Esophagus muscularis mucosa (tissue), 4 donors: ENCODE measurements around the gene PLPP4. TPM values are rescaled to one million over a fixed set of nuclear protein-coding genes. Genes with fewer than 3 reads are reported as not detected.
A peak's percentile ranks its signal among the peaks of the same experiment; 100 is the strongest.

Experiments
- DNase-seq: peaks from one replicate; pipeline ENCODE4 v3.0.0-alpha.2; 2017; ENCODE audit errors: extremely low spot score
- H3K27ac ChIP-seq, 4 donors: fragments of 200-600 bp; sonication (generic); replicated peaks in 1 of 4; 1 replicate in 3 of 4; 2 replicates in 1 of 4; pipeline ENCODE4 v1.5.1; 2016 to 2019; ENCODE audit warnings: mild to moderate bottlenecking in 1 of 4
- H3K27me3 ChIP-seq, 4 donors: fragments of 200-600 bp; sonication (generic); one replicate each; pipeline versions ENCODE4 v1.5.1 to v1.6.0; 2016 to 2019
- H3K36me3 ChIP-seq, 4 donors: fragments of 200-600 bp; sonication (generic); one replicate each; pipeline ENCODE4 v1.5.1; 2016 to 2019
- H3K4me1 ChIP-seq, 4 donors: fragments of 200-600 bp; sonication (generic); one replicate each; pipeline ENCODE4 v1.5.1; 2016 to 2019
- H3K4me3 ChIP-seq, 4 donors: fragments of 200-600 bp; sonication (generic); 1 replicate in 2 of 4; 2 replicates in 2 of 4; pipeline ENCODE4 v1.5.1; 2016 to 2019; ENCODE audit warnings: mild to moderate bottlenecking in 4 of 4, moderate library complexity in 1 of 4
- H3K9me3 ChIP-seq, 4 donors: fragments of 200-600 bp; sonication (generic); 1 replicate in 3 of 4; 2 replicates in 1 of 4; pipeline ENCODE4 v1.5.1; 2016 to 2019
- CTCF ChIP-seq, 3 experiments: fragments of 200-600 bp in 2 of 3; fragments of 450-650 bp in 1 of 3; sonication (generic) in 2 of 3; IDR thresholded peaks; one replicate each; pipeline ENCODE4 v1.5.1; 2017 to 2019; ENCODE audit warnings: antibody characterized with exemption in 3 of 3, mild to moderate bottlenecking in 2 of 3, moderate library complexity in 1 of 3
- EP300 ChIP-seq: sonication (generic); formaldehyde crosslinking; IDR thresholded peaks from one replicate; pipeline ENCODE4 v1.6.1; 2017; ENCODE audit warnings: antibody characterized with exemption
- POLR2A ChIP-seq: fragments of 450-650 bp; IDR thresholded peaks from one replicate; pipeline ENCODE4 v1.6.1; 2017; ENCODE audit warnings: antibody characterized with exemption, moderate library complexity, mild to moderate bottlenecking, low read depth
- POLR2AphosphoS5 ChIP-seq, 2 donors: sonication (generic); formaldehyde crosslinking; IDR thresholded peaks; one replicate each; pipeline ENCODE4 v1.6.1; 2017; ENCODE audit warnings: antibody characterized with exemption in 2 of 2
- WGBS: methylation state at CpG from one replicate; pipeline ENCODE4 v1.1.5; 2018; 5-methylcytosine and 5-hydroxymethylcytosine counted together
- intact Hi-C: fragments of 100-400 bp; cut with DNase I; formaldehyde crosslinking; loops from one replicate; pipeline ENCODE4 v1.15.1; 2023
- total RNA-seq, 4 donors: library from RNA; depleted of rRNA; stranded (reverse); fragments of >200 nt; gene quantifications; one replicate each; pipeline versions ENCODE4 v1.1.0 to v1.2.1, GENCODE V29; 2016

Gene PLPP4
- total RNA-seq, 4 donors from 2014 or later: 0.84 to 2.1 (median 1.3) TPM

- WGBS: 35% methylated on average over 8 of the region's 8 CpGs
- TF ChIP-seq POLR2A: no peak
- TF ChIP-seq POLR2AphosphoS5 (IDR thresholded peaks at IDR 0.05): no peak
- TF ChIP-seq EP300: no peak
- TF ChIP-seq CTCF (IDR thresholded peaks at IDR 0.05): no peak
- H3K9me3 ChIP-seq: peaks cover 0 to 3% (median 0%) of the 10 kb centered on the region in 4 donors
- H3K4me3 ChIP-seq: no peak overlapping the region
- H3K4me1 ChIP-seq: peaks cover 0 to 4% (median 0%) of the 10 kb centered on the region in 4 donors
- no peak overlapping the region for H3K27ac ChIP-seq
- intact Hi-C loops: no loop called here
- H3K27me3 ChIP-seq: peaks cover 0 to 13% (median 0%) of the 10 kb centered on the region in 4 donors
- H3K36me3 ChIP-seq: no peaks in the 10 kb centered on the region
- DNase-seq: no peak
Observed at GRCh38 chr10:120477021-120477742, 20.2 kb downstream of the PLPP4 start.

- peak; percentile 85 for DNase-seq
- 70% methylated on average over 3 of the region's 3 CpGs for WGBS
- Histone ChIP-seq H3K4me1 (peaks cover 0 to 4% (median 0%) of the 10 kb centered on the region in 4 donors), H3K36me3 (no peaks in the 10 kb centered on the region), H3K27me3 (peaks cover 0 to 13% (median 0%) of the 10 kb centered on the region in 4 donors), H3K27ac (no peak overlapping the region), H3K9me3 (peaks cover 0 to 8% (median 2%) of the 10 kb centered on the region in 4 donors), H3K4me3 (no peak overlapping the region)
- TF ChIP-seq POLR2AphosphoS5 (IDR thresholded peaks at IDR 0.05) (no peak), POLR2A (no peak), EP300 (no peak), CTCF (IDR thresholded peaks at IDR 0.05) (no peak)
- intact Hi-C loops: no loop called here
Observed at GRCh38 chr10:120477743-120478141, 20.7 kb downstream of the PLPP4 start.

- peaks cover 0 to 10% (median 6%) of the 10 kb centered on the region in 4 donors for H3K9me3 ChIP-seq
- H3K4me3 ChIP-seq: no peak overlapping the region
- TF ChIP-seq CTCF (IDR thresholded peaks at IDR 0.05) (no peak), EP300 (no peak), POLR2AphosphoS5 (IDR thresholded peaks at IDR 0.05) (no peak), POLR2A (no peak)
- no peak for DNase-seq
- peaks cover 0 to 4% (median 0%) of the 10 kb centered on the region in 4 donors for H3K4me1 ChIP-seq
- H3K27me3 ChIP-seq: peaks cover 0 to 13% (median 0%) of the 10 kb centered on the region in 4 donors
- H3K27ac ChIP-seq: no peak overlapping the region
- no peaks in the 10 kb centered on the region for H3K36me3 ChIP-seq
- intact Hi-C loops: no loop called here
Observed at GRCh38 chr10:120478386-120478785, 21.4 kb downstream of the PLPP4 start.

- Histone ChIP-seq H3K27me3 (peaks cover 0 to 13% (median 0%) of the 10 kb centered on the region in 4 donors), H3K4me3 (no peak overlapping the region), H3K36me3 (no peaks in the 10 kb centered on the region), H3K27ac (no peak overlapping the region), H3K4me1 (peaks cover 0 to 4% (median 0%) of the 10 kb centered on the region in 4 donors), H3K9me3 (peaks cover 0 to 10% (median 6%) of the 10 kb centered on the region in 4 donors)
- TF ChIP-seq POLR2AphosphoS5 (IDR thresholded peaks at IDR 0.05) (no peak), EP300 (no peak), CTCF (IDR thresholded peaks at IDR 0.05) (no peak), POLR2A (no peak)
- WGBS: 86% methylated on average over 4 of the region's 4 CpGs
- intact Hi-C loops: no loop called here
- DNase-seq: peak; percentile 42
Observed at GRCh38 chr10:120479506-120479905, 22.5 kb downstream of the PLPP4 start.
